NT2/D1 (cell line): ENCODE results near the gene ITGA2B.
"Not testable (repeated sequence)": the region's sequence is repeated elsewhere in the genome, so short reads cannot be mapped to it uniquely, and the experiment has no call there.

Experiments
- DNase-seq: peaks from one replicate; pipeline ENCODE4 v3.0.0-alpha.2; 2011; ENCODE audit warnings: low read depth, low spot score
- H3K27me3 ChIP-seq: 2 replicates; pipeline ENCODE4 v1.6.0; 2011; ENCODE audit warnings: mild to moderate bottlenecking; ENCODE audit not compliant: insufficient read length, insufficient read depth
- H3K36me3 ChIP-seq: 2 replicates; pipeline ENCODE4 v1.6.1; 2011; ENCODE audit warnings: mild to moderate bottlenecking, low read length, mixed read lengths; ENCODE audit not compliant: insufficient read depth, insufficient read length
- H3K4me1 ChIP-seq: 2 replicates; pipeline ENCODE4 v1.5.1; 2011; ENCODE audit not compliant: insufficient read depth, insufficient read length
- H3K4me3 ChIP-seq: 2 replicates; pipeline ENCODE4 v1.5.1; 2011; ENCODE audit warnings: low read depth; ENCODE audit not compliant: insufficient read length
- H3K9ac ChIP-seq: 2 replicates; pipeline ENCODE4 v1.6.0; 2011; ENCODE audit warnings: low read depth; ENCODE audit not compliant: insufficient read length
- H3K9me3 ChIP-seq: 2 replicates; pipeline ENCODE4 v1.5.1; 2011; ENCODE audit warnings: mild to moderate bottlenecking, low read length; ENCODE audit not compliant: insufficient read depth
- SUZ12 ChIP-seq: IDR thresholded peaks from 2 replicates; pipeline ENCODE4 v1.6.1; 2011; ENCODE audit not compliant: insufficient read length, insufficient read depth; ENCODE audit errors: extremely low read depth
- YY1 ChIP-seq: IDR thresholded peaks from 2 replicates; pipeline ENCODE4 v1.6.1; 2011; ENCODE audit not compliant: insufficient read length, insufficient read depth
- ZNF274 ChIP-seq: IDR thresholded peaks from 2 replicates; pipeline ENCODE4 v1.6.1; 2011; ENCODE audit warnings: mild to moderate bottlenecking, low read depth, low read length

Gene ITGA2B

DNA sequence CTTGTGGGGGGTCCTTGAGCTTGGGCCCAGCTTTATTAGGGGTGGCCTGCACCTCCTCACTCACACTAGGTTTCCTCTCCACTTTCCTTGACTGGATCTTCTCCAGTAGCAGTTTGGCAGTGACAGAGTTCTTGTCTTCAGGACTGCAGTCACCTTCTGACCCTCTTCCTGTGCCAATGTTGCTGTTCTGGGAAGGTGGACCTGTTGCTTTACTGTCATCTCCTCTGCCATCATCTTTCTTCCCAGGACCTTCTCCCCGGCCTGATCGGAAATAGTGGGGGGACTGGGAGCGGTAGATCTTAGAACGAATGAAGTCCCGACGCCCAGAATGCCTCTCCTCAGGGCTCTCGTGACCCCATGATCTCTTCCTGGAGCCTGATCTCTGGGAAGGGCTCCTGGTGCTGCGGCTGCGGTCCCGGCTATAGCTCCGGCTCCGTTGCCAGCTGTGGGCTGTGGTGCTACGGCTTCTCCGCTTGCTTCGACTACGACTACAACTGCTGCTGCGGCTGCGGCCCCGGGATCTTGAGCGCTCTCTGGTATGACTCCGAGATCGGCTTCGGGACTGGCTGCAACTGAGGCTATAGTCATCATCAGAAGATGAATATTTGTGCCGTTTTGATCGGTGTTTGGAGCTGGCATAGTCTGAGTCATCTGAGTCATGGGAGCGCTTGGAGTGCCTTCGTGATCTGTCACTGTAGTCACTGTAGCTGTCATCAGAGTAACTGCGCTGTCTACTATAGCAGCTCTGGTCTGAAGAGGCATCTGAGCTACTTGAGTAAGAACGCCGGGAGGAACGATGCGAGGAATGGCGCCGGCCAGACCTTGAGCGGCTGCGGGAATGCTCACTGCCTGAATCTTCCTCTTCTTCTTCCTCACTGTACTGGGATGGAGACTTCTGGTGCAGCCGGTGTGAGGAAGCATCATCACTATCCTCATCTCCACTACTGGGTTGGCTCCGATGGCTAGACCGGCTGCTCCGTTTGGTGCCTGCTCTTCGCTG is 9.5 kb upstream of the ITGA2B start:
- H3K4me3 ChIP-seq = no peak overlapping the region
- DNase-seq = no peak
- no peaks in the 10 kb centered on the region for H3K4me1 ChIP-seq
- peaks cover 80% of the 10 kb centered on the region for H3K36me3 ChIP-seq
- no peak overlapping the region for H3K9ac ChIP-seq
- no peaks in the 10 kb centered on the region for H3K27me3 ChIP-seq
- no peaks in the 10 kb centered on the region for H3K9me3 ChIP-seq
- no peak for TF ChIP-seq ZNF274
- TF ChIP-seq YY1 = no peak
- TF ChIP-seq SUZ12 = no peak

DNA sequence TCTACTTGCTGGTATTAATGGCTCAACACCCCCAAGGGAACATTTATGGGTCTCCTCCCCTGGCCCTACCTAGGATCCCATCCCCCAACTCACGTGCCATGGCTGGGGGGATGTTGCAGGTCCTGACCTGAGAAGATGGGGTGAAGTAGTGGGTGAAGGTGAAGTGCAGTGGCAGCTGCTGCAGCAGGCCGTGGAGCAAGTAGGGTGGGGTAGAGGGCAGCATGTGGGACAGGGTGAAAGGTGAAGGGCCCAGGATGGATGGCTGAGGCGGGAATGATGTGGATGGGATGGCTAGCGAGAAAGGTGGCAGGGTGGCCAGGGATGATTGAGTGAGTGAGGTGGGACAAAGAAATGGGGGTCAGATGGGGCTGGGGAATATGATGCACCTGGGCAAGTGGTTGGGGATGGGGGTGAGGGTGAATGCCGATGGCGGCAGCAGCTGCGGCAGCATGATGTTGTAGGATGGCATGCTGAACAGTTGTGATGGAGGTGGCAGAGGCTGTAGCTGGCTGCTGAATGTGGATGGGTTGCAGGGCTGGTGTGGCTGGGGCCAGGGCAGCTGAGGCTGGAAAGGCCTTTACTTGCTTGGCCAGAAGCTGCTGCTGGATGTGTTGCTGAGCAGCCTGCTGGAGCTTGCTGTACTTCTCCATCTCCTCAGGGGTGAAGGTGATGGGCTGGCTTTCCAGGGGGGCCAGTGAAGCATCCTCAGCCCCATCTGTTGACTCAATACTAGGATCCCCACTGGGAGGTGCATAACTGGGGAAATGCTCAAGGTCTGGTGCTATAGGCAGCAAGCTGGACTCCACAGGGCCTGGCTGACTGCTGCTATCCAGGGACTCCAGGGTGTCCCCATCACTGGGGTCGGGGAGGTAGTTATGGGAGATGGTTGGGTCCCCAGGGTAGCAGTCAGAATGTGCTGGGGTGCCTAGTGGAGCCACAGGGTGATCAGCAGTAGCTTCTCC is 8.3 kb upstream of the ITGA2B start:
- no peaks in the 10 kb centered on the region for H3K27me3 ChIP-seq
- no peak overlapping the region for H3K9ac ChIP-seq
- H3K4me1 ChIP-seq = no peaks in the 10 kb centered on the region
- H3K4me3 ChIP-seq = no peak overlapping the region
- no peak for DNase-seq
- no peaks in the 10 kb centered on the region for H3K9me3 ChIP-seq
- no peak for TF ChIP-seq SUZ12
- no peak for TF ChIP-seq YY1
- TF ChIP-seq ZNF274 = no peak
- H3K36me3 ChIP-seq = peaks cover 70% of the 10 kb centered on the region

DNA sequence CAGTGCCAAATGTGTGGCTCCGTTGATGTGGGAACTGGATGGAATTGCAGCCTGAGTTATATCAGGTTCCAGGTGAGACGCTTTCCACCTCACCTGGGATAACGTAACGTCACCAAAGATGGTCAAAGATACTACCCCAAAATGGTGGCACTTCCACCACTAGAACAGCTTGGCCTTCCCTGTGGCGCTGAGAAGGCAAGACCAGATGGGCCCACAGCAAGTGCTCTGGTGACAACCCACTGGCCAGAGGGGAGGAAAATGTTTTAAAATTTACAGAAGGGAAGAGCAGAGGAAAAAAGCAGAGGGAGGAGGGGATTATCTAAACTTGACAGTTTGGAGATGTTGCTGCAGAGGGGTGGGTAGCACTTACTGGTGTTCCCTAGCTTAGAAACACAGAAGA is 7.5 kb upstream of the ITGA2B start:
- H3K4me3 ChIP-seq = no peak overlapping the region
- no peak overlapping the region for H3K9ac ChIP-seq
- no peaks in the 10 kb centered on the region for H3K9me3 ChIP-seq
- TF ChIP-seq YY1 (no peak), ZNF274 (no peak), SUZ12 (no peak)
- DNase-seq = no peak
- no peaks in the 10 kb centered on the region for H3K4me1 ChIP-seq
- peaks cover 64% of the 10 kb centered on the region for H3K36me3 ChIP-seq
- H3K27me3 ChIP-seq = no peaks in the 10 kb centered on the region

DNA sequence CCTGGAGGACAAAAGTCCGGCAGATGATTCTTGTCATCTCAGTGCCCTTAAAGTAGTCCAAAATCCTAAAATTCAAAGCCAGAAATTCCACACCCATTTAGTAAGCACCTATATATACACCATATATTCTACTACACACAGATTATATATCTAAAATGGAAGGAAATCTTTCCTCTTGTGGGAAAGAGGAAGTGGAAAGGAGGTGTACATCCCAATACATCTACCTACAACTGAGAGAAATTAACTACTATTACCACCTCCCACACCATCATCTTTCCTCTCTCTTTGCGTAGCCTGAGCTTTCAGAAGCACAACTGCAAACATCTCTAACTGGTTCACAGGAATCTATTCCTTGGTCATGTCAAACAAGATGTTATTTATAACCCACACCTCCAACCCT is 5.4 kb upstream of the ITGA2B start:
- peaks cover 45% of the 10 kb centered on the region for H3K36me3 ChIP-seq
- no peaks in the 10 kb centered on the region for H3K27me3 ChIP-seq
- no peak for TF ChIP-seq SUZ12
- TF ChIP-seq YY1 = no peak
- TF ChIP-seq ZNF274 = no peak

DNA sequence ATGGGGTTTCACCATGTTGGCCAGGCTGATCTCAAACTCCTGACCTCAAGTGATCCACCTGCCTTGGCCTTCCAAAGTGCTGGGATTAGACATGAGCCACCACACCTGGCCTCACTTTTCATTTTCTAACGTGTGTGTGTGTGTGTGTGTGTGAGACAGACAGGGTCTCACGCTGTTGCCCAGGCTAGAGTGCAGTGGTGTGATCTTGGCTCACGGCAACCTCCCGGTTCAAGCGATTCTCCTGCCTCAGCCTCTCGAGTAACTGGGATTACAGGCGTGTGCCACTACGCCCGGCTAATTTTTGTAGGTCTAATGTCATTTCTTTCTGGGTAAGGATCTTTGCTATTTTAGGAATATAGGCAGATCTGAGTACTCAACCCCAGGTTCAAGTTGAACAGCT is 4.7 kb upstream of the ITGA2B start:
- H3K9me3 ChIP-seq, DNase-seq, H3K27me3 ChIP-seq, H3K4me3 ChIP-seq, H3K4me1 ChIP-seq, H3K9ac ChIP-seq: not testable (repeated sequence)
- peaks cover 38% of the 10 kb centered on the region for H3K36me3 ChIP-seq

More for the DNA sequence above, 5.4 kb upstream of the ITGA2B start:
- no peaks in the 10 kb centered on the region for H3K9me3 ChIP-seq
- no peak overlapping the region for H3K4me3 ChIP-seq
- no peaks in the 10 kb centered on the region for H3K4me1 ChIP-seq
- no peak overlapping the region for H3K9ac ChIP-seq
- DNase-seq = no peak

- TF ChIP-seq YY1 = no peak
- no peak for TF ChIP-seq ZNF274
- TF ChIP-seq SUZ12 = no peak
- Histone ChIP-seq H3K36me3 (peaks cover under 1% of the 10 kb centered on the region), H3K4me3 (no peak overlapping the region), H3K9ac (no peak overlapping the region), H3K9me3 (no peaks in the 10 kb centered on the region), H3K27me3 (peaks cover 3% of the 10 kb centered on the region), H3K4me1 (peaks cover 2% of the 10 kb centered on the region)
- no peak for DNase-seq
These were observed 911 bp upstream of the ITGA2B start for GRCh38 chr17:44390250-44390870.

GRCh38 chr17:44389723-44390202 is 314 bp upstream of the ITGA2B start:
- Histone ChIP-seq H3K9me3 (no peaks in the 10 kb centered on the region), H3K4me1 (peaks cover 2% of the 10 kb centered on the region), H3K27me3 (peaks cover 6% of the 10 kb centered on the region), H3K36me3 (no peaks in the 10 kb centered on the region), H3K4me3 (no peak overlapping the region), H3K9ac (no peak overlapping the region)
- no peak for DNase-seq
- TF ChIP-seq SUZ12 = no peak
- no peak for TF ChIP-seq YY1
- TF ChIP-seq ZNF274 = no peak
